ENCODE measurements around the gene CLDN7. TPM values are rescaled to one million over a fixed set of nuclear protein-coding genes. Genes with fewer than 3 reads are reported as not detected.

CLDN7 gene
- total RNA-seq, 1 donor from 2014 or later = 0.94 TPM

DNA sequence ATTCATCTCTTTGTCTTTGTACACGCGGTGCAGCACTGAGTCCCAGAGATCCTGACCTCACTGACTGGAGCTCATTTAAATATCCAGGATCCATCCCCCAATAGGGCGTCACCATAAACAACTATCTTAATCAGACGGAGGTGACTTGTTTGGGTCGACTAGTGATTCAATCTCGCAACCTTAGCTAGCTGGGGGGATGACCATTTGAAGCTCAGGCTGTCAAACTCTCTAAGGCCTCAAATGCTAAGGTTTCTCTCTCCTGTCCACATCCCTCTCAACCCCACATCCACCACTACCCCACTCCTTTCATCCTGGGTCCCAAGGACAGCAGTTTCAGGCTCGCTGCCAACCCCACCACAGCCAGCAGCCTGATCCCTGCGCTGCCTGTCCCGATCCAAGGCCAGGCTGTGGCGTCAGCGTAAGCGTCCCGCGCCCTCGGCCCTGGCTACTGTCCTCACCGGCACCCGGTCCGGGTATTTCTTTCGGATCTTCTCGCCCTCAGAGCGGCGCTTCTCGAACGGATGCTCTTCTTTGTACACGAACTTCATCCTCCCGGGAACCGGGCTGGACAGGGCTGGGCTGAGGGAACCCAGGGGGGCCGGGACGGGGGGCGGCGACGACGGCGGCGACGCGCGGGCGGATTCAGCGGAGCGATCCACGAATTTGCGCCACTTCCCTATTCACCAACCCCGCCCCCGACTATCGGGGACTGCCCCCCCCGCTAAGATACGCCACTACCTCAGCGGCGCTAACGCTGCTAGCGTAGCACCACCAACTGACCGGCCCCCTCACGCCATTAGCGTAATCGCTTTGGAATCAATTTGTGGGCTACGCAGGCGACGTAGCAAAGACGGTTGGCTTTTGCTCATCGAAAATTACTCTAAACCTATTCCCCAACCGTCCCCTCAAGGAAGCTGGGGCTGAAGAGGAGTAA, 20.2 kb downstream of the CLDN7 start, which contains the start of gene GABARAP:
Gene GABARAP, minus strand, starts transcription at position 667 of the 934 bp plus-strand sequence. Its CDS starts 119 bp downstream, at position 548.
- peak; percentile 58 for ATAC-seq (ENCODE audit: poor library complexity)
- intact Hi-C loops (cut with DNase I) = no loop called here
- peak; percentile 96 for DNase-seq

DNA sequence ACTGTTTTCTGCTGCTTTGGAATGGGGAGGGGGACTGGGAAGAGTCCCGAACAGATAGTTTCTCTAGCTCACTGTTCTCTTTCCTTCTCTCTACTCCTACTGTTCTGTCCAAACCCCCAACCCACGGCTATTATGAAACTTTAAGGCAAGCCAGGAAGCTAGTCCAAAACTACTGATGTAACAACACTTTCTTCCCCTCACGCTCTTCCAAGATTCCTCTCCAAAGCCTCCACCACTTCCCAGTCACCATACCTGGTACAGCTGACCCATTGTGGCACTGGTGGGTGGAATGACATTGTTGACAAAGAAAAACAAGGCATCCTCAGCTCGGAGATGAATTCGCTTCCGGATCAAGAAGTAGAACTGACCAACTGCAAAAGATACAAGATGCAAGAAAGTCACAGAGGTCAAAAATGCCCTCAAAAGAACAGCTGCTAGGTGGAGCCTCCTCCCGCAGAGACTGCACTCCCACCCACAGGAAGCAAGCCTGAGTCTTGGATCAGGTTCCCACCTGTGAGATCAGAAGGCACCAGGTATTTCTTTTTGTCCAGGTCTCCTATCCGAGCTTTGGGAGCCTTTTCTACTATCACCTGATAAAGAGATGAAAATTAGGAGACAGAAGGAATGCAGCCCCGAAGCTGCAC, 21.1 kb downstream of the CLDN7 start:
- ATAC-seq (ENCODE audit: poor library complexity) = no peak
- intact Hi-C loops (cut with DNase I) = no loop called here

DNA sequence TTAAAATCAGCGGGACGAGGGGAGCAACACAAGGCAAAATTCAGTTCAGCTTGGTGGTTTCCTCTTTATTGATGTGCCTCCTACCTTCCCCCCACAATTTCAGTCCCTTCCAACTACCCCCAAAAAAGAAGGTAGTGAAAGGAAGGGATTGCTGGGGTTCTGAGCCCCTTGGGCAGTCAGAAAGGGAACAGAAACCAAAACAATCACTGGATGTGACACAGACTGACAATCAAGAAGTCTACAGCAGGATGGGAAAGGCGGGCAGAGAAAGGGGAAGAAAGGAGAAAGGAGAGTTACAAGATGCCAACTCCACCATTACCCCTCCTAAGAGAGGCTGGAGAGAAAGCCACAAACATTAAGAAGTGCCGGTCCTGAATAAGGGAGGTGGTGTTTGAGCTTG, 21.9 kb downstream of the CLDN7 start:
- intact Hi-C loops (cut with DNase I) = no loop called here
- no peak for ATAC-seq (ENCODE audit: poor library complexity)
- no peak for DNase-seq

More for the DNA sequence above, 21.1 kb downstream of the CLDN7 start:
- no peak for DNase-seq

DNA sequence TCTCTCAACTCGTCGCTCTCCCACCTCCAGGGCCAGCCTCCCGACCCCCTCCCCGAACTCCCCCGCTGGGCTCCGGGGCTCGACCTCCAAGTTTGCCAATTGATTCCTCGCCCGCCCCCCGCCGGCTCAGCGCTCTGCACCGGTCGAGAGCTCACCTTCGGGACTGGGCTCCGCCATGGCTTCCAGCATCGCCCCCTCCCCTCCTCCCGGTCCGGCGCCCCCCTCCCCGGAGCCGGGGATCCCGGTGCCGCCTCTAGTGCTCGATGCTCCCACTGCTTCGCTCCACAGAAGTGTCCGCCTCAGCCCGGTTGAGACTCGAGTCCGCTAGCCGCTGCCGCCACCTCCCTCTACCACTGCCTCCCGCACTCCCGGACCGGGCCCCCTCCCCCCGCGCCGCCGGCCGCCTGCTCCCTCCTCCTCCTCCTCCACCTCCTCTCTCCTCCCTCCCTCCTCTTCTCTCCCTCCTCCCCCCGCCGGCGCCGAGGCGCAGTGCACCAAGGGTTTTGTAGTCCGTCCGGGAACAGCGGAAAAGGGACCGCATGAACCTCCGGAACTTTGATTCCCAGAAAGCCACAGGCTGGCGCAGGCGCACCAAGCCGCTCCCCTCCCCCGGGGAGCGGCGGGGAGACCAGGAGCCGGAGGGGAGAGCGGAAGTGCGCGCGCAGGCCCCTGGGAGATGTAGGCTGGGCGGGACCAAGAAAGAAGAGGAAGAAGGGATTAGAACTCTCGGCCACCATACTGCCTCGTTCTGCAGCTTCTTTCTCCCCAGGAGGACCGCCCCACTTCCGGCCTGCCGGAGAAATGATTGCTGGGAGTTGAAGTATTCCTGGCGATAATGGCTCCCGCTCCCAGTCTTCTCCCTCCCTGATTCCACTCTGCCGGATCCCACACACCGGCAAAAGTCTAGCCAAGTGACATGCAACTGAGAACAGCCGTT, 22.9 kb downstream of the CLDN7 start, which contains the start of gene PHF23:
Gene PHF23, minus strand, starts transcription at position 367 of the 937 bp plus-strand sequence. Its CDS starts 178 bp downstream, at position 189.
- intact Hi-C loops (cut with DNase I) = no loop called here
- ATAC-seq (ENCODE audit: poor library complexity) = peak; percentile 76
- peak; percentile 99 for DNase-seq

DNA sequence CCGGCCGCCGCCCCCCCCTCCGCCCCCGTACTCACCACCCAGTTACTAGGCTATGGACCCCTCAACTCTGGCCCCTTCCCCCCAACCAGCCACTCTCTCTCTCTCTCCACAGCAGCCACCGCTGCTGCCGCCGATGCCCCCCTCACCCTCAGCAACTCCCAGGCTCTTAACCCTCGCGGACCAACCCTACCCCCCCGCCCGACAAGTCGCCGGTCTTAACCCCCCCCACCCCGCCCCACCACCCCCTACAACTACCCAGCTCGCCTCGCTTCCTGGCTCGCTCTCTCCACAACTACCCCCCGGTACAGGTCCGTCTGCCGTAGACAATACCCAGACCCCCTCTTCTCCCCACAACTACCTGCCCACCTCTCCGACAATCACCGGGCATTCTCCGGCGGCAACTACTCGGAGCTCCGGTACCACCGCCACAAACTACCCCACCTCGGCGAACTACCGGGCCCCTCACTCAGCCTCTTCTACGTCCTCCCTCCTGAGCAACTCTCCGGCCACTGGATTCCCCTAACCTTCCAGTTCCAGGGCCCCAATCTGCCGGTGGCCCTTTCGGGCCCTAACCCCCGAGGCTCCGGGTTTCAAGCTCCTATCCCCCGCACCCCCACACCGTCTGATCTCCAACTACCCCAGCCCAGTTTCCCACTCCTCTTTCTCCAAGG, 23.7 kb downstream of the CLDN7 start:
- DNase-seq (no peak), ATAC-seq (ENCODE audit: poor library complexity) (no peak)
- intact Hi-C loops (cut with DNase I) = no loop called here

DNA sequence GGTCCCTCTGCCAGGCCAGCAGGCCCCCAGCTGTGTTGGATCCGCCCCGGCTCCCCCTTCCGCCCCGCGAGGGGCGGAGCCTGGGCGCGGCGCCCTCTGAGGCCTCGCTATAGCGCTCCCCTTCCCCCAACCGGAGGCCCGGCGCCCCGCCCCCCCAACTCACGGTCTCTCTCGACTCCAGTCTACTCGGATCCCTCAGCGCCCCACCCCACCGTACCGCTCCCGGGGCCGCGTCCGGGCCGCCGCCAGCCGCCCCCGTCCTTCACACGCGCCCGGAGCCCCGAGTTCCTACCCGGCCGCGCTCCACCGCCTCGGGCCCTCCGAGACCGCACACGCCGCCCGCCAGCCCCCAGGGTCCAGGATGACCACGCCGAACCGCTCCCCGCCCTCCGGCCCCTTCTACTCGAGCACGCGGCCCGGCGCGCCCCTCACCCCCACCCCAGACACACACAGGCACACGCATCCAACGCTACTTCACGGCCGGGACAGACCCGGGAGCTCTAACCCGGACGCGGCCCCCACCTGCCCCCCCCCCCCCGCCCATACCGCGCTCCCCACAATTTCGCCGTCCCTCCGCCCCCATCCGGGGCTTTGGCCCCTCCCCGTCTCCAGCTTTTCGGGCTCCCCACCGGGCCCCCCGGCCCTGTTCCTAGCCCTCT, 24.4 kb downstream of the CLDN7 start:
- ATAC-seq (ENCODE audit: poor library complexity) (peak; percentile 13), DNase-seq (peak; percentile 91)
- intact Hi-C loops (cut with DNase I) = no loop called here

DNA sequence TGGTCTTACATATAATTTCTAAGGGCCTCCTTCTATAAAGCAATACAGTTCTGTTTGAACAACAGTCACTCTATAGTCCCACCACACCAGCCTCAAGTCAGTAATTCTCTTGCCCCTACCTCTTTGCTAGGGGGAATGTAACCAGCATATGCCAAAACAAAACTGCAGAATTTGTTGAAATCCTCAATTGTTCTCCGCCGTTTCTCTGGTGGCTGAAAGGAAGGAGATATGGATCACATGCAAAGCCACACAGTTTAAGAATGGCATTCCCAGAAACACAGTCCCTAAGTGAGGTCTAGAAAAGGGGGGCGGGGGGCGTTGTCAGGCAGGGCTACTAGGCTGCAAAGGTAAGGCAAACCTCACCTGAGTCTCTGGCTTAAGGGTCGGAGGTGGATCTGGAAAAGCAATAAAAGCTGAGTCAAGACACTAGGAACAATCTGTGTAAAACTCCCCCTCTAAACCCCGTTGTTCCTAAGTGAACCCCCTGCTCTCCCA, 25.0 kb downstream of the CLDN7 start:
- no peak for ATAC-seq (ENCODE audit: poor library complexity)
- intact Hi-C loops (cut with DNase I) = no loop called here
- DNase-seq = no peak

DNA sequence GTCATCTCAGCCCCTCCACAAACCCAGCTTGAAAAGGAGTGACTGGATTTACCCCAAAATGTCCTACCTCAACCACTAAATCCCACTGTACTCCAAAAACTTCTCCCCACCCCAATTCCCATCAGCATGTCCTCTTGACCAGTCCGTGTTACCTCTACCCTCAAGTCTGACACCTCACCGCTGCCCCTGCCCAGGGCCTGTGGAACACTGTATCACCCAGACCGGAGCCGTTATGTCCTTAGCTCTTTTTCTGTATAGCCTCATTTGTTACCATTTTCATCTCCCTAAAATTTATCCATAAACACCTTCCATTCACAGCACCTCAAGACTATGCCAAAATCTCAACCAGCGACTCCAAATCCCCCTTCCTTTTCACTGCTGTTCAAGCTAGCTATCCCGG, 25.5 kb downstream of the CLDN7 start:
- ATAC-seq (ENCODE audit: poor library complexity) (no peak), DNase-seq (no peak)
- intact Hi-C loops (cut with DNase I) = no loop called here

DNA sequence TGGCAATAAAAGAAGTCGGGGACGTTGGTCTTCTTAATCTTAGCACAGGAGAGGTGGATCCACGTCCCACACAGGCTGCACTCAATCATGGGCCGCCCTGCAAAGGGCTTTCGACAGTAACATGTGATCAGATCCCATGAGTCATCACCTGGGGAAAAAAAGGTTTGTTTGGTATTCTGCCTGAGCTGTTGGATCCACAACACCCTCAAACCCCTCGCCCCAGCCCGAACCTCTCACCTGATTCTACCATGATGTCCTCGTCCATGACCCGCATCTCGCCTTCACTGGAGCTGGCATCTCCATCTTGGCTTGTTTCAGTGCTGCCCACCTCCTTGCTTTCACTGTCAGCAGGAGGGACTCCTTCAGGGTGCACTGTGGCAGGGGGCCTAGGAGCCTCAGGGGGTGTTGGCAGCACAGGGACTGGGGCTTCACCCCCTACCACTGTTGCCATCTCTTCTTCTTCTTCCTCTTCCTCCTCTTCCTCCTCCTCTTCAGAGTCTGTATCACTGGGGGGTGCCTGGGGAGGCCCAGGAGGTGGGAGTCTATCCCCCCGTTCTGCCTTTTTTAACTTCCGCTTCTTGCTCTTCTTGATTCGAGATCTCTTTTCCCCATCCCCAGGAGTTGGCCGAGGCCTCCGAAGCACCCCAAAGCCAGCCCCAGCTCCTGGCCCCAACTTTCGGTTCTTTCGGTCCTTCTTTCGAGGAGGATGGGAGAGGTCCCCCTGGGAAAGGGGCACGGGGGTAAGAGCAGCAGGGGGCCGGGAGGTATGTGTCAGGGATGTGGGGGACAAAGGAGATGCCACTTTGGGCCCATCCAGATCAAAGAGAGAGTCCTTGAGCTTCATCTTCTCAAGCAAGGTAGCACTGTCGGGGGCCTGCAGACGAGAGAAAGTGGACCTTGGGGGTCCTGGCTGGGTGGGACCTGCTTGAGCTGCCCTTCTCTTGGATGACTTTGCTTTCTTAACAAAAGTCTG, 26.3 kb downstream of the CLDN7 start:
- ATAC-seq (ENCODE audit: poor library complexity) (no peak), DNase-seq (no peak)
- intact Hi-C loops (cut with DNase I) = no loop called here

DNA sequence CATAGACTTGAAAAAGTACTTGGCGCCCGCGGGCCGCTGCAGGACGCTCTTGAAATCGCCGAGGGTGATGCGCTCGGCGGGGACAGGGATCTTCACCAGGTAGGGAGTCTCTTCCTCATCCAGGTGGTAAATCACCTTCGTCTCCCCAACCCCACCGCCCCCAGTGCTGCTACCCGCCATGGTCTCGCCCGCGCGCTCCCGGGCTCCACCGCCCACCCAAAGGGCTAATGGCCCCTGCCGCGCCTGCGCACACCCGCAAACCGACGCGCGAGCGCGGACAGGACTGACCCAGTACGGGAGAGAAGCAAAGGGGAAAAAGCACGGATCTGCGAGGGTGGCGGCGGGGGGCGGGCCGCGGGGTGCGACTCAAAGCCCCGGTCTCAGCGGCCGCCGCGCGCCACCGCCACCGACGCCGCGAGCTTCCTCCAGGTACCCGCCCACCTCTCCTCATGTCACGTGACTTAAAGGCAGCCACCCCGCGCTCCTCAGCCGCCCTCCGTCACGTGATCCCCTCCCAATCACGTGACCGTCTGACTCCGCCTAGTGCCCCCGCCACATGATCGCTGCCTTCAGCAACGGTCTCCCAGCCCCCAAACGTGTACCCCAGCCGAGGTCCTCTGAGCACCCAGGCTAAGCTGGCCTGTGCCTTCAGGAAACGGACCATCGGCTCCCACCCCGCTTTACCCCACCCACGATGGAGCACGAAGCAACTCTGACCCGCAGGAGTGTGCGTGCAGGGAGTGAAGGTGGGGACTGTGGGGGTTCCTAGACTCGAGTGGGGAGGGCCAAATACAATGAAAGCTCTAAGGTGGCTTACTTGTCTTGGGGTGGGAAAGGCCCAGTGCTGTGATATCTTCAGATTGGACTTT, 28.0 kb downstream of the CLDN7 start, which contains the start of gene DVL2:
Gene DVL2, minus strand, starts transcription at position 435 of the 869 bp plus-strand sequence. Its CDS starts 255 bp downstream, at position 180.
- DNase-seq (peak; percentile 96), ATAC-seq (ENCODE audit: poor library complexity) (peak; percentile 78)
- intact Hi-C loops (cut with DNase I) = no loop called here

DNA sequence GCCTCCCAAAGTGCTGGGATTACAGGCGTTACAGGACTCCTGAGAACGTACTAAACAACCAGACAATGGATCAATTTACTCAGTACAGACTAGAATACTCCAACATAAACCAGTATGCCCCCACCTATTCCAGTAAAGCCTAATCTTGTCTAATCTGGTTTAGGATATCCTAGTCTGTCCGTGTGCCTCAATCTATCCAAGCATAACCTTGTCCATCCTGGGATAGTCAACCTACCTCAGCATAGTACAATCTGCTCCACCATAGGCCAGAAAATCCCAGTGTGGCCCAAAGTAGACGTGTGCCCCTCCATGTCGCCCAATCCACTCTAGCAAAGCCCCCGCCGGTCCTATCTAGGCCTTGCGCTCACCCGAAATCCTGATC, 28.6 kb downstream of the CLDN7 start:
- intact Hi-C loops (cut with DNase I) = no loop called here
- DNase-seq (no peak), ATAC-seq (ENCODE audit: poor library complexity) (peak; percentile 0)

DNA sequence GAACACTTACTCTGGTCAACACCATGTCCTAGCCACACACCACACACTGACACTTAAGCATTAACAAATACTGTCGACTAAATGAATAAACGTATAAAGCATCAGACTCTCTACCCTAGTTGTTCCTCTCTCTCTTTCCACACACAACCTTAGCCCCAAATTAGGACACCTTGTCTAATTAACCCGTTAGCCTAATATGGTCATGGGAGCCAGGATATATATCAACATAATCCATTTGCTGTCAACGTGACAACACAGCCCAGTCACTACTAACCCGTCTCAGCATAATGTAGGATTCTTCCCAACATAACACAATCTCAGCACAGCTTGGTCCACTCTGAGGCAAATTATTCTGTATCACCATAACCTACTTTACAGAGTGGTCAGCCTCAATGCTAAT, 30.2 kb downstream of the CLDN7 start:
- ATAC-seq (ENCODE audit: poor library complexity) (no peak), DNase-seq (no peak)
- intact Hi-C loops (cut with DNase I) = no loop called here

DNA sequence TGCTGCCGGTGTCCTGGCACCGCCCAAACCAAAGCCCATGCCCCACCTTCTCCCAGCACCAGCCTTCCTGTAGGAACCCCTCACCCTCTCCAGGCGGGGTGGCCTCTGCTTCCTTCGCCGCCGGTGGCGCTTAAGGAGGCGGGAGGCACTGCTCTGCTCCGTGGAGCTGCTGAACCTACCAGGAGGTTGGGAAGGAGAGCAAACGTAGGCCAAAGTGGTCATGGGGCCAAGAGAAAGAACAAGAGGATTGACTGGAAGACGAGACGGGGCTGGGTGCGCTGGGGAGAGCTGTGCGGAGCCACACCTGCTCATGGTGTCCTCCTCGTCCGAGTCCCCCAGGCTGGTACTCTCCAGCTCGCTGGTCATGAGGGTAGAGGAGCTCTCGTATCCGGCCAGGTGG, 32.8 kb downstream of the CLDN7 start:
- ATAC-seq (ENCODE audit: poor library complexity) (no peak), DNase-seq (peak; percentile 38)
- intact Hi-C loops (cut with DNase I) = no loop called here

DNA sequence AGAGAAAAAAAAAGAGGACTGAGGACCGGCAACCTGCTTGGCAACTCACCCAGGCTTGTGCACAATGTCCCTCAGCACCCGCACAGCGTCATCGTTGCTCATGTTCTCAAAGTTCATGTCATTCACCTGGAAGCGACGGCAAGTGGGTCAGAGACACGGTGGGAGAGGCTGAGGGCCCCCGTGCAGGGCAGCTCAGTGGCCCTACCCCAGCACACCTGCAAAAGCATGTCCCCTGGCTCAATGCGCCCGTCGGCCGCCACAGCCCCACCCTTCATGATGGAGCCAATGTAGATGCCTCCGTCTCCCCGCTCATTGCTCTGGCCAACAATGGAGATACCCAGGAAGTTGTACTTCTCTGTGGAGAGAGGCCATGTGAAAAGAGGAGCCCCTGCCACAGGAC, 33.4 kb downstream of the CLDN7 start:
- intact Hi-C loops (cut with DNase I) = no loop called here
- DNase-seq (no peak), ATAC-seq (ENCODE audit: poor library complexity) (no peak)

All from Right ventricle myocardium superior (tissue), 1 donor.